HG02840 (cell line): Measurements from ENCODE around the gene TTC7B.

Experiments
- ATAC-seq: cut with Tn5 transposase; IDR thresholded peaks from one replicate; pipeline ENCODE4 v1.9.1; 2021; ENCODE audit warnings: mild to moderate bottlenecking, moderate library complexity, moderate number of reproducible peaks; ENCODE audit not compliant: unreplicated experiment, low FRiP score

Gene TTC7B

DNA sequence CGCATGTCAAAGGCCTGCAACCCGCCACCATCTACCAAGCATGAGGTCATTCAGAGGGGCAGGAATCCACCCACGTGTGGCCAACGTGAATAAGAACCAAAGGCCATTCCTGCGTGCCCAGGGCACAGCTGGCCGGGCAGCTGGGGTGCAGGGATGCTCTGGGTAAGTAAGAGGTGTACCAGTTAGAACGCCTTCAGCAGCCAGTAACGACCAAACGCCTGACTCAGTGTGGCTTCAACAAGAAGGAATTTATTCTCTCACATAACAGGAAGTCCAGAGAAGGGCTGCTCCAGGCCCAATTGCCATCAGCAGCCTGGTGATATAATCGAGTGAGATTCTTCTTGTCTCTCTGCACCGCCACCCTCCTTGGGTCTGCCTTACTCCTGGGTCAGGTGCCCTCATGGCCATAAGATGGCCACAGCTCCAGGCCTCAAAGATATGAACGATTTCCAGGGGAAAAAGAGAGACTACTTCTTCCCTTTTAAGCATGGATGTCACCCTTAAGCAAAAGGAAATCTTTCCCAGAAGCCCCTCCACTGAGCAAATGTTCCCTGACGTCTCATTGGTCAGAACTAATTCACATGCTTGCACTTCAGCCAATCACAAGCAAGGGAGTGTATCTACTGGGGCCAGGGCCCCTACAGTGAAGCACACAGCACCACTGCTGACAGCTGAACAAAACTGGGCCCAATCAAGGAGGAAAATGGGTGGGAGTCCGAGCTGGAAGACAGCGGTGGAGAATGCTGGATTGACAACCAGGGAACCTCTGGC, 7.3 kb downstream of the TTC7B start:
- ATAC-seq: no peak

DNA sequence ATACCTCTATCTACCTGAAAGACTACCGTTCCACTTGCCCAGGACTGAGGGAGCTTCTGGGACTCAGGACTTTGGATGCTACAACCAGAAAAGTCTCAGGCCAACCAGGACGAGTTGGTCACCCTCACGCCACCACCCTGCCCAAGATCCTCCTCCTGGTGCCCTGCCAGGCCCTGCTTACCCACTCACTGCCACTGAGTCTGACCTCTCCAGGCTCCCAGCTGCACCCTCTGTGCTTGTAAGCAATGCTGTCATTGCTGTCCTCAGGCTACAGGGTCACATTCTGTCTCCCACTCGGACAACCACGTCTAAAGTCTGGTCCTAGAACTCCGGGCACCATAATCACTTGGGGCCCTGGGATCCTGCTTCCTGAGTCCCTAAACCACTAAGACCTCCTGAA, 9.2 kb downstream of the TTC7B start:
- ATAC-seq: no peak

DNA sequence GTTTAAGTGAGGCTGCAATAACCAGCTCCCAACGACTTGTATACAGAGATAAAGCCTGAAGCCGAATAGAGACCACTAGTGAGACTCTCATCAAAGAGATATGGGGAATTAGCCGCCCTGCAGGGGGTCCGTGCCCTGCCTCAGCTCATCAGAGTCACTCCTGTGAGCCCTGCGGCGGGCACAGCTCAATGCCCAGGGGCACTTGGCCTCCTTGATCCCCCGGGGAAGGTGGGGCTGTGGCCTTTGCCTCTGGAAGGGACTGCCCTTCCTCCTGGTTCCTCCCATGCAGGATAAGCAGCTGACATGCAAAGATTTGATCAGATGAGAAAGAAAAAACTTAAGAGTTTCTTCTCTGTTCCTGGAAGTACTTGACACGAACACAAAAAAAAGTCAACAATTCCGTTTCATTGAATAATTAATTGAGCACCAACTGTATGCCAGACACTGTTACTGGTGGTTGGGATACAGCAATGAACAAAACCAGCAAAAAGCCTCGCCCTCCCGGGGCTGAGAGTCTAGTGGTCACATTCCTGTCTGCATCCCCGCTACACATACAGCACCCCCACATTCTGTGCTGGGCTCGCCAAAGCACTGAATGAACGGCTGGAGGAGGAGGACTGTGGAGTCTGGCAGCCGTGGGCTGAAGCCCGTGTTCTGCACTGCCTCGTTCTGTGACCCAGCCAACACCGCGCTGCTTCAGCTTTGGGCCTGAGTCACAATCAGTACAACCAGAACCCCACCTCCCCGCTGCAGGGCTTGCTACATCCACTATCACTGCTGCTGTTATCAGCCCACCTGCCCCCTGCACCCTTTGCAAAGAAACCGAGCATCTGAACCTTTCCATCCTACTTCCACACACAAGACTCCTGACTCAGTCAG, 10.3 kb downstream of the TTC7B start:
- ATAC-seq: no peak

DNA sequence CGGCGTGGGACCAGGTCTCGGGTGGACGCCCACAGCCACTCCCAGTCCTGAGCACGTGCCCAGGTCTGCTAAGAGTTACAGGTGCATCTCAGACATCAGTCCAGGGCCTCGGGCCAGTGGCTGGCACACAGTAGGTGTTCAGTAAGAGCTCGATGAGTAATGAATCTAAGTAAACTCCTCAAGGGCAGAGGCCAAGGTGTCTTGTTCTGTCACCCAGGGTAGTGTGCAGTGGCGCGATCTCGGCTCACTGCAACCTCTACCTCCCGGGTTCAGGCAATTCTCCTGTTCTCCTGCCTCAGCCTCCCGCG, 11.2 kb downstream of the TTC7B start:
- ATAC-seq: no peak

DNA sequence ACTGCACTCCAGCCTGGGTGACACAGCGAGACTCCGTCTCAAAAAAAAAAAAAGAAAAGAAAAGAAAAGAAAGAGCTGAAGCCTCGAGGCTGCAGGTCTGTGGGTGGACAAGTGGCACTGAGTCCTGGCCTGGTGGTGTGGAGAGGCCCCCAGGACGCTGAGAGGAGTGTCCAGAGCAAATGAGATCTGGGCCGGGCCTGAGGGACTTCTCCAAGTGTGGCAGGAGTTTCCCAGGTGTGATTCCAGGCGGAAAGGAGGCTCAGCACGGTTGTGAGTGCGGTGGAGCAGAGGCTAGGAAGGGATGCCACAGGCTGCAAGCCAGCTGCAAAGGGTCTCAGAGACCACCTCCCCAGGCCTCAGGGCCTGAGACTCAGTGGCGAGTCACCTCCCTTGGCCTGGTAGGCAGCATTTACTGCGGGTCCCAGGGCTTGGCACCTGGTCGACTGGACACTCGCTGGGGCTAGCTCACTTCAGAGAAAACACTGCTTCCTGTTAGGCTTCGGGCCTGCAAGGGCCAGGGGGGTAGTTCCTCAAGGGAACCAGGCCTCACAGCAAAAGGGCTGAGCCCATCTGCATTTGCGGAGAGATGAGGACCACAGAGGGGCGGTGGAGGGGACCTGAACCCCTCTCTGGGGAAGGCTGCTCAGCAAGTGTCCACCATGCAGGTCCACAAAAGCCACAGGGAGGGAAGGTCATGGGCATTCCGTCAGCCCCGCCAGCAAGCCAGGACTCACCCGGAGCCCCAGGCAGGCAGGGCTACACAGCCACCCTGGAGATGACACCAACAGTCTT, 11.7 kb downstream of the TTC7B start:
- ATAC-seq: no peak

DNA sequence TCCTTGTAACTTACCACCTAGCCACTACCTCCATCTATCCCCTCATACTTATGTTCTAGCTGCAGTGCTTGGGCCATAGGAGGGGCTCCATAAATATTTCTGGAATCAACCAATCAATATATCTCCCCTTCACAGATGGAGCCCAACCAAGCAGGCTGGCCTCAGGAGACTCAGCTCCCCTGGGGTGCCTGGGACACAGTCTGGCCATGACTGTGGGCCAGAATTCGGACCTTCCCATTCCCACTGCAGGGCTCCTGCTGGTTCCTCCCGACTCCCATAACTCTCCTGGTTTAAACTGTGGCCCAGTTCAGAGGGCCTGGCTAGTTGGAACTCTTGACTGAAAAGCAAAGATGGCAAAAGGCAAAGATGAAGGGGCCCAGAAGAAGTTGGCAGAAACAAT, 13.0 kb downstream of the TTC7B start:
- ATAC-seq: no peak

DNA sequence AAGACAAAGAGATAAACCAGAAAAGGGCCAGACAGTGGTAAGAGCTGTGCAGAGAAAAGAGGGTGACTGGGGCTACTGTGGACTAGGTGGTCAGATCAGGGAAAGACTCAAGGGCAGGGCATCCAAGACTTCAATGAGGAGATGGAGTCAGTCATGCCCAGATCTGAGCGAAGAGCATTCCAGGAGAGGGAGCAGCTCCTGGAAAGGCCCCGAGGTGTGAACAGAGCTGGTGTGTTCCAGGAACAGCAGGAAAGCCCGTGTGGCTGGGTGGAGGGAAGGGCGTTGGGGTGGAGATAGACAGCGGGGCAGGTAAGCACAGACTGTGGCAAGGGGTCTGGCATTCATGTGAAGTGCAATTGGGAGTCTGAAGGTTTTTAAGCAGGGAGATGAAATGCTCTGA, 16.8 kb downstream of the TTC7B start:
- ATAC-seq: no peak

DNA sequence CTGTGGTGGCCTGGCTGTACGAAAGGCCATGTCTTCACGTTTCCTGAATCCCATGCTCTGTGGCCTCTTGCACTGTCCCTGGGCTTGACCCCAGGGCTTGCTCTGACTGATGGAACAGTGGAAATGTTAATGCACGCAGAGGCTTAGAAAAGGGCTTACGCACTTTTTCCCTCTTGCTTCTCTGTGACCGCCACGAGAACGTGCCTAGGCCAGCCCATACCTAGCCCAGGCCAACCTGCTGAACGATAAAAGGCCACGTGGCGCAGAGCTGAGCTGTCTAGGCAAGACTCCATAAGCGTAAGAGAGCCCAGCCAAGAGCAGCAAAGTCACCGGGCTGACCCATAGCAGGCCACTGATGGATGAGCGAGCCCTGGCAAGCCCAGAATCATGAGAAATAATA, 18.3 kb downstream of the TTC7B start:
- no peak for ATAC-seq

DNA sequence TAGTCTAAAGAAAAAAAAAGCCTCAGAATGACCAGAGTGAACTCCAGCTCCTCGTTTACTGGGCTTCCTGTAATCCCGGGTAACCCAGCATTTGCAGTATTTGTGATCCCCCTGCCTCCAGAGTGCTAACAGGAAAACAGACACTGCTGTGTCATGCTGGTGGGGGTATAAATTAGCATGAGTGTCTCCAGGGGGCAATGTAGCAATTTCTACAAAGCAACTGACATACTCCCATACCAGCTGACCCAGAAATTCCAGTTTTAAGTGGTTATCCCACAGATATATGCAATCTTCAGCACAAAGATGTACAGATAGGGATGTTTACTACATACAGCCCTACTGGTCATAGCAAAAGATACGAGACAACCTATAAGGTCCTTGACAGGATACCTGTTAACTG, 18.8 kb downstream of the TTC7B start:
- ATAC-seq: no peak

DNA sequence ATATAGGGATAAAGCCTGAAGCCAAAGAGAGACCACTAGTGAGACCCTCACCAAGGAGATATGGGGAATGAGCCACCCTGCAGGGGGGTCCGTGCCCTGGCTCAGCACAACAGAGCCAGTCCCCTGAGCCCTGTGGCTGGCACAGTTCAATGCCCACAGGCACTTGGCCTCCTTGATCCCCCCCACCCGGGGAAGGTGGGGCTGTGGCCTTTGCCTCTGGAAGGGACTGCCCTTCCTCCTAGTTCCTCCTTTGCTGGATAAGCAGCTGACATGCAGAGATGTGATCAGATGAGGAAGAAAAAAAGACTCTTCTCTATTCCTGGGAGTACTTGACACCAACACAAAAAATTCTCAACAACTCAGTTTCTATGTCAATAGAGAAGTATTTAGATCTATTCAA, 19.9 kb downstream of the TTC7B start:
- no peak for ATAC-seq

DNA sequence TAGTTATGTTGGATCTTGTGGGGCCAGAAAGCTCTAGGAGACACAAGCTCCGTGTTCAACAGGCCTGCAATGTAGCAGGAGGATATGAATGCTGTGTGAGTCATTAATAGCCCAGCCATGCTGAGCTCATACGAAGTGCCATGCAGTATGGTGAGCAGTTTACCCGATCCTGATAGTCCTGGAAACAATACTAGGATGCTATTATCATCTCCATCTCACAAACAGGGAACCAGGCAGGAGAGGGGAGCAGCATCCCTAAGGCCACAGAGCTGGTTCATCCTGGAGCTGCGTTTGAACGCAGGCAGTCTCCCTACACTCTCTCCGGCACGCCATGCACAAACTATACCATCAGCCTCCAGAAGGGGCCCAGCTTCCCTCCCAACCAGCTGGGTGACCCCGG, 20.5 kb downstream of the TTC7B start:
- ATAC-seq: no peak

DNA sequence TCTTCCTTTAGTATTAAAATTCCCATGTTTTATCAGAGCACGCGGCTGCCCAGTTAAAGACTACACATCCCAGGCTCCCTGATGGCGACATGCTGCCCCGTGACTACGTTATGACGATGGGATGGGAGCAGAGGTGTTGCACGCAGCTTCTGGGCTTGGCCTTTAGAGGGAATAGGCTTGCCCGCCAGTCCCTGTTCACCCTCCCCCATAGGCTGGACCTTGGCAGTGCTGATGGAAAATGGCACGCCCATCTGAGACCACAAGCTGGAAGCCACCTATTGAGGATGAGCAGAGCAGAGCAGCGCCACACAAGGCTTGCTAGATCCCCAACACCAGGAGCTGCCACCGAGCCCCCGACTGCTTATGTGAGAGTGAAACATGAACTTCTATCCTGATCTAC, 24.7 kb downstream of the TTC7B start:
- no peak for ATAC-seq

DNA sequence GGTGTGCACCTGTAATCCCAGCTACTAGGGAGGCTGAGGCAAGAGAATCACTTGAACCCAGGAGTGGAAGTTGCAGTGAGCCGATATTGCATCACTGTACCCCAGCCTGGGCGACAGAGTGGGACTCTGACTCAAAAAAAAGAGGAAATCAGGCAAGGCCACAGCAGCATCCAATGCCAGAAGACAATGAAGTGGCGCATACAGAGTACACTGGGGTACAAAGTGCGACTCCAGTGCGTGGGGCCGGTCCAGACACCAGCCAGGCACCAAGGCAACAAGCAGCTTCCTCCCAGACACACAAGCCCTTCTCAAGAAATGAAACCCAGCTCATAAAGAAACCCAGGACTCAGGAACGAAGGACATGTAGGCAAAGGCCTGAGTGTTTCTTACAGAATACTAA, 28.2 kb downstream of the TTC7B start:
- ATAC-seq: no peak

DNA sequence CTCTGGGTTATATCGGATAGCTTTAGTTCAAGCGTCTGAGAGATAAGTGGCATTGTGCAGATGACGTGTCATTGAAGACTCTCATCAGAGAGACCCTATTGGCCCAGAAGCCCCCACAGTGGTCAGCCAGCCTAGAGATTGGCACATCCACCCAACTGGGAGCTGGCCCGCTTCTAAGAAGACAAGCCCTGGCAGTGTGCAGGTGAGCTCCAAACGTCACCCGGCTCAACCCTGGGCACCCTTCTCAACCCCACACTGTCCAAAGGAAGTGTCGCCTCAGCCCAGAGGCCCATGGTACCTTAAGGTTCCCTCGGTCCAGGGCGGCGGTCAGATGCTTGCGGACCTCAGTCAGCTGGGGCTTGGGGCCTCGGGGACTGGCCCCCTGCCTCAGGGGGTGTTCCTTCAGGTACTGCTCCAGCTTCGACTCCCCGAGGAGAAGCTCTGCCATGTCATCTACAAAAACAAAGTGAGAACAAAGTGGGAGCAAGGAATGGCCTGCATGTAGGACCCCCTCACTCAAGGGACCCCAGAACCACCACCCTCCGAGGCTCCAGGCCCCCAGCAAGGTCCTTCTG, 30.3 kb downstream of the TTC7B start:
- no peak for ATAC-seq

DNA sequence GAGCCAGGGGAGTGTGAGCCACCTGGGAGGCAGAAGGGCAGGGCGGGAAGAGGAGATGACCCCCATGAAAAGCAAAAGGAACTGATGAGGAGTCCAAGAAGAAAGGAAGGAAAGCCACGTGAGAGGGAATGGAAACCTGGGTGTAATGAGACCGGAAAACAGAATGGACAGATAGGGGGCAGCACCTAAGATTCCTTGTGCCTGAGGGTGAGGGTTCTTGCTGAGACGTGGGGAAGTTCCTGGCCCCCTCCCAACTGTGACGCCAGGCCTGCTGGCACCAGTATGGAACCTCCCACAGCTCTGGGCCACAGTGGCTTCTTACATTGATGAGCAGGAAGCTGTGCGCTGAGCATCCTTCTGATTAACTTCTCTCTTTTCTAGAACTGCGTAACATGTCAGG, 30.8 kb downstream of the TTC7B start:
- no peak for ATAC-seq

DNA sequence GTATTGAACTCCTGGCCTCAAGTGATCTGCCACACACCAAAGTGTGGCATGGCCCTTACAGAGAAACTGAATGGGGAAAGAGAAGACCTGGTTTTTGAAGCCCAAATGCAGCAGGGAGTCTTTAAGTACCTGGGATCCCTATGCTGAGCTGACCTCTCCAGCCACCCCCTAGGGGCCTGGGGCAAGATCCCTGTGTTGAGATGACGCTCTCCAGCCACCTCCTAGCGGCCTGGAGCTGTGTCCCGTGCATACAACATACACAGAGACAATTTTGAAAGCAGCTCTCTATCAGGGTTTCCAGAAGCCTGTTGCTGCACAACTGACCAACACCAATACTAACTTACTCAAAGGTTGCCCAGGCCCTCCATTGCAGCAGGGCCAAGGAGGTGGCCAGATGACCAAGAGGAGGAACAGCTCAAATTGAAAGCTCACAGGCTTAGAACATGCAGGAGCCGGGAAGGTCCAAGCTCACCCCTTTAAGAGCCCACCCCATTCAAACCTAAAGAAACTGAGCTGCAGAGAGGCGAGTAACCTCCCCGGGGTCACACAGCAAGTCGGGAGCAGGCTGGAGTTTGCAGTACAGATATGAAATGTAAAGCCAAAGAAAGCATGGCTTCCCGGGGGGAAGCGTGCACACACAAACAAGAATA, 31.5 kb downstream of the TTC7B start:
- no peak for ATAC-seq

DNA sequence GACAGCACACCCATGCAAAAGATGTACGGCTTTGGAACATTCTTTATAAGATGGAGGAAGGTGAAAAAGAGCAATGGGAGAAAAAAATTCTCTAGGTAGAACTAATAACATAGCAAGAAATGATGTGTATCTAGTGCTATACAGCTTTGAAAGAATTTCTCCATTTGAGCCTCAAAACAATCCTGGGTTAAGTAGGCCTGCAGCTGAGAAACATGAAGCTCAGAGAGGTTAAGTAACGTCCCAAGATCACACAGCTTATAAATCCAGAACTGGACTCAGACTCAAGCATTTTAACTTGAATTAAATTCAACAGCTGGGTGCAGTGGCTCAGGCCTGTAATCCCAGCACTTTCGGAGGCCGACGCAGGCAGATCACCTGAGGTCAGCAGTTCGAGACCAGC, 32.9 kb downstream of the TTC7B start:
- no peak for ATAC-seq

DNA sequence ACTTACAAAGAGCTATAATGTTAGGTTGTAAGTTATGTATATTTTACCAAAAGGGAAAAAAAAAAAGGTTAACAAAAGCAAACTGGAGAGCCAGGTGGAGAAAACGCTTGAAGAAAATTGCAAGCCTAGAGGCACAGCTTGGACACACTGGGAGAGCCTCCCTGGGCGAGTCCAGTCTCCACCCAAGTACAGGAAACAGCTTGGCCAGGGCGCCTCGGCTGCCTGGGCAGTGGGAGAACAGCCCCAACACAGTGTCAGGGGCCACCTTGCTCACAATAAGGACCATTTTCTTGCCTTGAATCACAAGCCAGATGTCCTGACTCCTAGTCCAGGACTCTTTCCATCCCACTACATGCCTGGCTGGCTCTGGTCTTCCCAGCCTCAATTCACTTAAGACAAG, 33.3 kb downstream of the TTC7B start:
- ATAC-seq: no peak

DNA sequence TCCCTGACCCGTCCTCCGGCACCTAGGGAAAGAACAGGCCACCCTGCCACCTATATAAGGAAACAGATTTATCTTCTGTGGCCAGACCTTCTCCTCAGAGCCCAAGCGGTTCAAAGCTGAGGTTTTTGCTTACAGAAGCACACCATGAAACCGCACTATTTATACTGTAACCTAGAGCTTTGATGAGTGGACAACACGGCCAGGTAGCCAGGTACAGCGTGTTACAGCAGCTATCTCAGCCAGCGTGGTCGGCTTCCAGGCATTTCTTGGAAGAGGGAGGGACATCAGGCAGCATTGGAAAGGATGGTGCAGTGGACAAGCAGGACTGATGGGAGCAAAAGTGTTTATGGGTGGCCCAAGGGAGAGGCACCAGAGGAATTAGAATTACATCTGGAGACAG, 34.4 kb downstream of the TTC7B start:
- no peak for ATAC-seq

DNA sequence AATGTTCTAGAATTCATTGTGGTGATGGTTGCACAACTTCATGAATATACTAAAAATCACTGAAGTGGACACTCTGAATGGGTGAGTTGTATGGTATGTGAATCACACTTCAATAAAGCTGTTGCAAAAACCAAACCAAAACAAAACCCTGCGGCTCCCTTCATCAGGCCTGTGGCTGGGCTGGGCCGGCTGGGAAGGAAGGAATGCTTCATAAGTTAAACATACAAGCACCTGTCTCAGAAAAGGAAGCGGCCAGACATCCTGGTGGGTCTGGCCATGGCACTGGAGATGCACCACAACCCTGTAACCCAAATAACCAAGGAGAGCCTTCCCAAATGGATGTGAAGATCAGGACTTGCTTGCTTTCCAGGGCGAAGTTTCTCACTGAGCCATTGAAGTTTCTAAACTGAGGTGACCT, 34.9 kb downstream of the TTC7B start:
- no peak for ATAC-seq
